Fibroblast of pulmonary artery (primary cell): ENCODE data around the gene ARPC1A.
"Not testable (repeated sequence)": the region's sequence is repeated elsewhere in the genome, so short reads cannot be mapped to it uniquely, and the experiment has no call there.

Experiments
- DNase-seq: peaks from one replicate; pipeline ENCODE4 v3.0.0-alpha.2; 2010; ENCODE audit warnings: low read depth
- H3K4me3 ChIP-seq: replicated peaks from 2 replicates; pipeline ENCODE4 v1.5.1; 2011; ENCODE audit warnings: low read depth, mild to moderate bottlenecking, control low read depth, low read length, moderate library complexity
- CTCF ChIP-seq: IDR thresholded peaks from 2 replicates; pipeline ENCODE4 v1.5.1; 2011; ENCODE audit warnings: mild to moderate bottlenecking, control low read depth, low read length, inconsistent platforms; ENCODE audit errors: missing control alignments

The ARPC1A gene

GRCh38 chr7:99375070-99375807 is 49.5 kb downstream of the ARPC1A start:
- H3K4me3 ChIP-seq: peak overlapping the region; percentile 70
- no peak for TF ChIP-seq CTCF
- DNase-seq: peak; percentile 76

- peak; percentile 96 for DNase-seq
- H3K4me3 ChIP-seq: peak overlapping the region; percentile 36
- TF ChIP-seq CTCF: no peak
Observed at GRCh38 chr7:99379043-99379577, 53.4 kb downstream of the ARPC1A start.

GRCh38 chr7:99379693-99380031 is 54.0 kb downstream of the ARPC1A start:
- peak overlapping the region; percentile 36 for H3K4me3 ChIP-seq
- not testable (repeated sequence) for DNase-seq

GRCh38 chr7:99380032-99380822 is 54.5 kb downstream of the ARPC1A start:
- peak overlapping the region; percentile 36 for H3K4me3 ChIP-seq
- no peak for TF ChIP-seq CTCF
- peak; percentile 73 for DNase-seq

- peak; percentile 64 for DNase-seq
- no peak overlapping the region for H3K4me3 ChIP-seq
- TF ChIP-seq CTCF: no peak
Observed at GRCh38 chr7:99380823-99381663, 55.3 kb downstream of the ARPC1A start.

- no peak for DNase-seq
- TF ChIP-seq CTCF: no peak
- H3K4me3 ChIP-seq: no peak overlapping the region
Observed at GRCh38 chr7:99381664-99382075, 56.0 kb downstream of the ARPC1A start.

GRCh38 chr7:99383203-99383602 is 57.5 kb downstream of the ARPC1A start:
- no peak overlapping the region for H3K4me3 ChIP-seq
- no peak for TF ChIP-seq CTCF
- DNase-seq: no peak
